DND-41 (cell line): ENCODE results near the gene FLT3.

Experiments used
- CTCF ChIP-seq: IDR thresholded peaks from 2 replicates; pipeline ENCODE4 v1.5.1; 2012; ENCODE audit warnings: borderline replicate concordance, low read length, moderate library complexity, mild to moderate bottlenecking; ENCODE audit not compliant: poor library complexity, severe bottlenecking; ENCODE audit errors: extremely low read depth
- EZH2 ChIP-seq: IDR thresholded peaks from 3 replicates; pipeline ENCODE4 v1.6.1; 2012; ENCODE audit warnings: borderline replicate concordance, low read depth, mild to moderate bottlenecking, moderate library complexity, low read length, inconsistent platforms; ENCODE audit not compliant: severe bottlenecking

- TF ChIP-seq CTCF (no peak), EZH2 (no peak)
Observed at GRCh38 chr13:27973291-27973690, 127.1 kb downstream of the FLT3 start.
